GM18526 (cell line): Measurements from ENCODE around the gene CFAP210.

ENCODE experiments used
- POLR2A ChIP-seq: IDR thresholded peaks from 3 replicates; pipeline ENCODE4 v1.6.1; 2011; ENCODE audit not compliant: insufficient read length; ENCODE audit errors: extremely low read depth

CFAP210 gene

DNA sequence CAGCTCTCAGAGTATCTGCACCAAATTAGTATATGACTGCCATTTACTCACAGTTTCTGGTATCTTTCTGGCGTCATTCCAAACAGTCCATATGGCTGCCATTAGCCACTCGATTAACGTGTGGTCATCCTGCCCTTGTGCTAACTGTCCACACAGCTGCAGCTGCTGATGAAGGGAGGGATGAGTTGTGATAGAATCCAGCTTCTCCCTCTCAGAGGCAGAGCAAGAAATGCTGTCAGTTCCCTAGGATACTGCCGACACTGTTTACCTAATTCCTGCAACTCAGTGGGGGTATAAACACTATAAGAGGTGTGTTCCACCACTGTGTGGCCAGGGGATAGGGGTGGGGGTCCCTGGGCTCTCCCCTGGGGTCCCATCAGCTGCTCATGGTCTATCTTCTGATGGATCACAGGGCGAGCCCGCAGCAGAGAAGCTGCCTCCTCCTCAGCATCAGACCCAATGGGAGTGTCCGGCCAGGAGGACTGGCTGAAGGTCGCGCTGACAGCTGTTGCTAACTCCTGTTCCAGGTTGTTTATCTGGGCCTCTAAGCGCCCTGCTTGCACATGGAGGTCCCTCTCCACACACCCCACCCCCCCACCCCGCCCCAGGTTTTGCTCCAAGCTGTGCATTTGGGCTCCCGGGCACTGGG, 22.2 kb upstream of the CFAP210 start:
- TF ChIP-seq POLR2A, result no peak

DNA sequence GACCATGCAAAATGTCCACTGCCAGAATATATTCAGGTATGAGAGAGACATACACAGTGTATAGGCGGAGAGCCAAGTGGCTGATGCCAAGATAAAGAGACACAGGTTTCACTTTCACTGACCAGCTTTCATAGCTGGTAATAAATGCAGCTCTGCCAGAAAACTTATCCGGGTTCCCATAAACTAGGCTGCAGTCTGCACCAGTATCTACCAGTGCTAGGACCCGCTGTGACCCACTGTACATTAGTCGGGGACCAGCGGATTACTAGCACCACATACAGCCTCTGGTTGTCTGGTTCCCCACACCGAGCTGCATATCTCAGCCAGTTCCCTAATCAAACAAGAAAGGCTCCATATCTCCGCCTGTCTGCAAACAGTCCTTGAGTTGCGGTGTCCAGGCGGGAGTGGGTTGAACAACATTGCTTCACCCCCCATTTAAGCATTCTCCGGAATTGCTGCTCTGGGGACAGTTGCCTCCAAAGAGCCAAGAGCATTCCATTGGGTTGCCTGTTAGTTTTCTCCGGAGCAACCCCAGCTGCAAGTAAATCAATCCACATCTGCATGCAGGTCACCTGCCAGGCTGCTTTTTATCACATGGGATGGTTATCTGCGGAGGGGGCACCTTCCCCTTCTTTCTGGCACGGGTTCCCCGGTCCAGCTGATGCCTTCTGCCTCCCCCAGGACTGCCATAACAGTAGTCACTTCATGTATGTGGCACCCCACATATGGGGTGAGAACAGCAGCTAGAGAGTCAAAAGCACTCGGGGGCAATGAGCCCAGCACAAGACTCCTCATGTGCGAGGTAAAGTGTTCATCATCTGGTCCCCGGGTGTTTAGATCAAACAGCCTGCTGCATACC, 21.4 kb upstream of the CFAP210 start:
- no peak for TF ChIP-seq POLR2A

DNA sequence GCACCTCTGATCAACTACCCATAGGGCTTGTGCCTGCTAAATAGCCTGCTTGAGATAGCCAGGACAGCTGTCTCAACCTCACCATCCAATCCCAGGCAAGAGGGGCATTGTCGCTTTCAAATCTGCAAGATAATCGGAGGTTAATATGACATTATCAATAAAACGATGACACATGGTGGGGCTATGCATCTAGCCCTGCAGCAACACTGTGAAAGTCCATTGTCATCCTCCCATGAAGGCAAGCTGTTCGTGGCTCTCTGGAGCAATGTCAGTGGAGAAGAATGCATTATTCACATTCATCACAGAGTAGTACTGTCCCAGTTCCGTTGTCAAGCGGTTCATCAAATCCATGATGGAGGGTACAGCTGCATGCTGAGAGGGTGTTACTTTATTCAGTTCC, 20.5 kb upstream of the CFAP210 start:
- no peak for TF ChIP-seq POLR2A

DNA sequence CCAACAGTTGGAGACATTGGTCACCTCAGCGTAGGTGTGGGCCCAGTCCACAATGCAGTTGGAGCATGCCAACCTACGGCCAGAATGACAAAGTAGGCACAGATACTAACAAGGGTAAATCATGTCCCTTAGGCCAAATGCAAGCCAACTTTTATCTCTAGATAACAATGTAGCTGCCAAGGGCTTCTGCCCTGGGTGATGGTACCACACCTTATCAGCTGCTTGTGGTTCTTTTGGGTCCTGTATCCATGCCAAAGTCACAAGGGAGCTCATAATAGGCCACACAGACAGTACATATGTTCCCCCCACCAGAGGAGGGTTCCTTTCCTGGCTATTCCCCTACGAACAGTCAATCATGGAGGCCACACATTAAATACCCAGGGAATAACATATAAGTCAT, 19.1 kb upstream of the CFAP210 start:
- TF ChIP-seq POLR2A, result no peak

DNA sequence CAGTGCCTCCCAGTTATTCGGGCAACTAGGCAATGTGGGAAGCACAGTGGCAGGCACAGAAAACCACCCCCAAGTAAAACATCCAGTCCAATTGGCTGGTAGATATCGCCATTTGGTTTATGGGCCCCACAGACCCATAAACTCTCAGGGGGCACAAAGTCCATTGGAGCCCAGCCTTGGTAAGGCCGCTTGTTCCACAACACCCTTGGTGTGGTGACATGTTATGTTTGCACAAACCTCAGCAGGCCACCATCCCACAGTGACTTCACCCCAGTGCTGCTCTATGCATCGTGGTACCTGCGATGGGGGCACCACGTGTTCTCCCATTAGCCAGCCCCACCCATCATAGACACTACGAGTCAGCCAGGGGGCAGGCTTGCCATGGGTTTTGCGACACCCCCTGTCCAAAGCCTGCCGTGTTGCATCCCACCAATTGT, 18.6 kb upstream of the CFAP210 start:
- TF ChIP-seq POLR2A, result no peak

DNA sequence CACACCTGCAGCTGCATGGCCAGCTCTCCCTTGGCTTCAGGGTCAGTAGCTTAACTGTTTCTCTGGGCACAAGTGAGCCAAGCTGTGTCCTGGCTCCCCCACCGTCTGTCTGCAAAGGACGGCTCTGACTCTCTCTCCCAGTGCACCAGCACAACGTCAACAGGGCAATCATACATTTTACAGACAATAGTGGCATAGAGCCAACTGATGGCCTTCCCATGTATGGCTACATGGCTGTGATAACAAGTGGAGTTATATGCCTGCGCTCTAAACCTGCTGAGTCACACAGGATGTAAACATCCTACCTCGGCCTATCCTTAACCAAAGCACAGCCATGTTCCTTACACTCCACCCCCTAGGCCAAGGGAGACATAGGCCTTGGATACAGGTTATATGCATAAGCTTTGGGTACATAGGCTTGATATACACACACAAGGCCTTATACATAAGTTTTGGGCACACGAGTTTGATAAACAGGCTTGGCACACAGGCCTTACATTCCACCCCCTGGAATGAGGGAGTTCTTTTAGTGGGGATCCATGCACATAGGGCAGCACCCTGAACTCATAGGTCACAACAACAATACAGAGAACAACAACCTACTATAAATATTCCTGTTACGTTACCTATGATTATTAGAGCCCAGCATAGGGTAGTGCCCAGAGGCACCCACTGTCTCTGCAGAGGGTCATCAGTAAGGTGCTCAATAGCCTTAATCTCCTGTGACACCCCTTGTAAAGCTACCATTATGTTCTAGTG, 17.7 kb upstream of the CFAP210 start:
- TF ChIP-seq POLR2A, result no peak

DNA sequence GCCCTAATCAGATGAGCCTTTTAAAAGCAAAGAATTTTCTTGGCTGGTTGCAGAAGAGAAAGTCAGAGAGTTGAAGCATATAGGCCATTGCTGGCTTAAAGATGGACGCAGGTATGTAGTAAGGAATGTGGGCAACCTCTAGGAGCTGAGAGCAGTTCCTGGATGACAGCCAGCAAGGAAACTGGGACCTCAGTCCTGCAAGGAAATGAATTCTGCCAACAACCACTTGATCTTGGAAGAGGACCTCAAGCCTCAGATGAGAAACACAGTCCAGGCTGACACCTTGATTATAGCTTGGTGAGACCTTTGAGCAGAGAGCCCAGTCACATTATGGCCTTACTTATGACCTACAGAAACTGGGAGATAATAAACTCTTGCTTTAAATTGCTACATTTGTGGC, 15.8 kb upstream of the CFAP210 start:
- TF ChIP-seq POLR2A, result no peak

DNA sequence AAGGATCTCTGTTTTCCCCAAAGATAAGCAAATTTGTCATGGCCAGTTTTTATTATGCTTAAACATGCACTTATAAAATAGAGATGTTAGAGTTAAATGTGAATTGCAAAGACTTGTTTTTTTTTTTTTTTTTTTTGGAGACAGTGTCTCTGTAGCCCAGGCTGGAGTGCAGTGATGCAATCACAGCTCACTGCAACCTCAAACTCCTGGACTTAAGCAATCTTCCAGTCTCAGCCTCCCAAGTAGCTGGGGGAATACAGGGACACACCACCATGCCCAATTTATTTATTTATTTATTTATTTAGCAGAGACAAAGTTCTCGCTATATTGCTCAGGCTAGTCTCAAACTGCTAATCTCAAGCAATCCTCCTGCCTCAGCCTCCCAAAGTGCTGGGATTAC, 15.1 kb upstream of the CFAP210 start:
- no peak for TF ChIP-seq POLR2A

DNA sequence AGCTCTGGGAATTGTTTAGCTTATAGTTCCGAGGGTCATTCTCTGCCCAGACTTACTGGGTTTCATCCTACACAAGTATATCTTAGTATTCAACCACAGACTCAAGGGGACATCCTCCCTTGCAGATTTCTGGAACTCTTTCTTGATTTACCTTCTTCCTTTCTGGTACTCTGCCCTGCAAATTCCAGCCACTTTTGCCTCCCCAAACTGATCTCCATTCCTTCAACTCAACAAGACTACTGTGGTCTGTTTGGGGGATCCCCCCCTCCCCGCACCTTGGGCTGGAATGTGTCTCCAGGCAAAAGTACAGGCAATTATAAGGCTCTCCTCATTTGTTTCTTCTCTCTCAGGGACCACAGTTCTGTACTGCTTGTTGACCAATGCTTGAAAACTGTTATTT, 13.4 kb upstream of the CFAP210 start:
- no peak for TF ChIP-seq POLR2A

DNA sequence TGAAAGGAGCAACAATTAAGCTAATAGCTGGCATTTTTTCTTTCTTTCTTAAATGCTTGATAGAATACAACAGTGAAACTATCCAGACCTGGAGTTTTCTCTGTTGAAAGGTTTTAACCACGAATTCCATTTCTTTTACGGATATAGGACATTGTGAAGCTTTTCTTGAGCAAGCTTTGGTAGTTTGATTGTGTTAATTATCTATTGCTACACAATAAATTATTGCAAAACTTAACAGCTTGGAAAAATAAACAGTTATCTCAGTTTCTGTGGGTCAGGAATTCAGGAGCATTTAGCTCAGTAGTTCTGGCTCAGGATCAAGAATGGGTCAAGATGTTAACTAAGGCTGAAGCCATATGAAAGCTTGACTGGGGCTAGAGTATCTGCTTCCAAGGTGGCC, 11.7 kb upstream of the CFAP210 start:
- TF ChIP-seq POLR2A, result no peak

DNA sequence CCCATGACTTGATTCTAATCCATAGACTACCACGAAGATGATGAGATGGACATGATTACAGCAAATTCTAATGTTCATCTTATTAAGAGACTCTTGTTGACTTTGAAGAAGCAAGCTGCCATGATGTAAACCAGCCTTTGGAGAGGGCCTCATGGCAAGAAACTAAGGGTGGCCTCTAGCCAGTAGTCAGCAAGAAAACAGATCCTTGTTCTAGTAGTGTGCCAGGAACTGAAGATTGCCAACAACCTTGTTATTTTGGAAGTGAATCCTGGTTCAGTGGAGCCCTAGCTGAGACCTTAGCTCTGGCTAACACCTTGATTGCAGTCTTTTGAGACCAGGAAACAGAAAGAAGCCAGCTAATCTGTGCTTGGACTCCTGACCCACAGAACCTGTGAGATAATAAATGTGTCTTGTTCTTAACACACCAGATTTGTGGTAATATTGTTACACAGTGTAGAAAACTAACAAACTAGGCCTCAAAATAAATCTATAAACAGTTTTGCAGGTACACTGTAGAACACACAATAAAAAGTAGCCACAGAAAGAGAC, 10.0 kb upstream of the CFAP210 start:
- no peak for TF ChIP-seq POLR2A

DNA sequence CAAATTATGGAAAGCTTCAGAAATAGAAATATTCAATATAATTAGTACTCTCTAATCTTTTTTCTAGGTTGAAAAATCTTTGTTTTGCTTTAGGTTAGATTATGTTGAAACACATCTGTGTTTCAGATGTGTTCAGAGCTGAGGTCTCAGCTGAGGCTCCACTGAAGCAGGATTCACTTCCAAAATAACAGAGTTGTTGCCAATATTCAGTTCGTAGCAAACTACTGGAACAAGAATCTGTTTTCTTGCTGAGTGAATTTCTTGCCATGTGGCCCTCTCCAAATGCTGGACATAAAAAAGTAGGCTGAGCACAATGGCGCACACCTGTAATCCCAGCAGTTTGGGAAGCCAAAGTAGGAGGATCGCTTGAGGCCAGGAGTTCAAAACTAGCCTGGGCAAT, 8.8 kb upstream of the CFAP210 start:
- no peak for TF ChIP-seq POLR2A

DNA sequence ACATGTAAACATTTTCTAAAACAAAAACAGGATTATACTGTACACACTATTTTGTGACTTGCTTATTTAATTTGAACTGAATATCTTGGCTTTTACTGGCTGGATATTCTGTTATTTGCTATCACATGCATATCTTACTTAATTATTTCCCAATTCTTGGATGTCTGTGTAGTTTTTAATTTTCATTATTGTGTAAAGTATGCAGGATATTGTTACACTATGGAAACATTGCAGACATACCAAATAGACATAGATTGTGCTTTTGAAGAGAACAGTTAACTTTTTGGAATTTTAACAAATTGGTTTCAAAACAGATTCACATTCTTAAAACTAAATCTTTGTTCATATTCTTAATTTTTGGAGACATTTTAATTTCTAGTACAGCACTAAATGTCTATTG, 2.2 kb upstream of the CFAP210 start:
- TF ChIP-seq POLR2A, result no peak

DNA sequence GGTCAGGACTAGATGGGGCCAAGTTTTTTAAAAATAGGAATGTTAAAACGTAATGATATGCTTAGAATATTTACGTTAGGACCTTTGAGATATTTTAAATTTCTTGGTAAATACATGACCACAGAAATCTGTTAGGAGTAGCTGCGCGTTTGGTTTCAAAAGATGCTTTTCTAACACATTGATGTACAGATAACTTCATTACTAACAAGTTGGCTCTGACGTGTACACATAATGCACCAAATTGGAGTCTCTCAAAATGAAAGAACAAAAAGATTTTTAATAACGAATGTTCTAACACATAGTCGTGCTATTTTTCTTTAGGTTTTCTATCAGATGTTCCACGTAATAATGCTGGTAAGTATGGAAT, 672 bp upstream of the CFAP210 start:
- no peak for TF ChIP-seq POLR2A

DNA sequence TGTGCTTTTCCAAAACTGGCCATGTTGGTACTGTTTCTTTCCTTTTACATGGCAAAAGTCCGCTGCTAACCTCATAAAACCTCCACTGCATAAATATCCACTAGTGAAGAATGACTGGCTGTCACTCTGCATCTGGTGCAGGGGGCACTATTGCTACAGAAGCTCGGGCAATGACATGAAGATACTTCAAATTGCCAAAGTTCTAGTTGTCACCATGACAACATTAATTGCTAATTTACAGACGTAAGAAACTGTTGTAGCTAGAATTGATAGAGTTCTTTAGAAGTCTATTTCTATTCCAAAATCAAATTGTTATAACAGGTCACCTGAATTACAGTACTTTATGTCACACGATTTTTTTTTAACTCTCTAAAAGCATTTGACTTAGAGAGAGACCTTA, 845 bp downstream of the CFAP210 start:
- no peak for TF ChIP-seq POLR2A

DNA sequence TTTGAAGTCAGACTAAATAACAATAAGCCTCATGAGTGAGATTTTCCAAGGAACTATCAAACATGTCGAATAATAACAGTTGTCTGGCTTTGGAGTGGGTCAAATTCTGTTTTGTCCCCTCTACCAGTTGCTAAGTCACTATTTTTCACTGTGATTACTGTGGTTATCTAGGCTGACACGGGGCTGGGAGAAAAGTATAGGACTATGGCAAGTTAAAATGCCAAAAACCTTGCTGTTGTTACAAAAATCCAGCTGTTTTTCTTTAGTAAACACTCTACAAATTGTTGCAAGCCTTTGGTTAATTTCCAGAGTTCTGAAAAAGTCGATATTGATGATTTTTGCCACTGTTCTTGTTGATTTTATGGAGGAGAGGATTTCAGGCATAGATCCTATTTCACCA, 1.5 kb downstream of the CFAP210 start:
- TF ChIP-seq POLR2A, result no peak

DNA sequence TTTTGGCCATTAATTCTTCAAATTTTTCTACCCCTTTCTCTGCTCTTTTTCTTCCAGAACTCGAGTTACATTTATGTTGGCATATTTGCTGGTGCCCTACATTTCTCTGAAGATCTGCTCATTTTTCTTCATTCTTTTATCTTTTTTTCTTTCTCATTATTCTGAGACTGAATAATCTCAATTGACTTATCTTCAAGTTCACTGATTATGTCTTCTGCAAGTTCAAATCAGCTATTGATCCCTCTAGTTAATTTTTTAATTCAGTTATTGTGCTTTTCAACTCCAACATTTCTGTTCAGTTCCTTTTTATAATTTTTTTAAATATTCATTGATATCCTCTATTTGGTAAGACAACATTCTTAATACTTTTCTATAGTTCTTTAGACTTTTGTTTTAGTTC, 3.2 kb downstream of the CFAP210 start:
- no peak for TF ChIP-seq POLR2A
